ENCODE data around the gene ASB15.

GRCh38 chr7:123607423-123607975, 5.9 kb downstream of the ASB15 start:
- TF ChIP-seq SUZ12 (IDR thresholded peaks at IDR 0.05; ENCODE audit: extremely low read depth, insufficient read depth, insufficient read length) (no peak), YY1 (IDR thresholded peaks at IDR 0.05; ENCODE audit: insufficient read depth, insufficient read length) (no peak), ZNF274 (IDR thresholded peaks at IDR 0.05; ENCODE audit: low read depth, low read length) (no peak)

Measured in NT2/D1 (cell line).